ENCODE data around the gene NUP205.

The NUP205 gene

GRCh38 chr7:135673360-135673706 is 115.6 kb downstream of the NUP205 start:
- no peak for DNase-seq (ENCODE audit: low spot score)
- no peak overlapping the region for H3K4me3 ChIP-seq
- TF ChIP-seq CTCF (IDR thresholded peaks at IDR 0.05): no peak
- no peak overlapping the region for H3K27ac ChIP-seq

DNA sequence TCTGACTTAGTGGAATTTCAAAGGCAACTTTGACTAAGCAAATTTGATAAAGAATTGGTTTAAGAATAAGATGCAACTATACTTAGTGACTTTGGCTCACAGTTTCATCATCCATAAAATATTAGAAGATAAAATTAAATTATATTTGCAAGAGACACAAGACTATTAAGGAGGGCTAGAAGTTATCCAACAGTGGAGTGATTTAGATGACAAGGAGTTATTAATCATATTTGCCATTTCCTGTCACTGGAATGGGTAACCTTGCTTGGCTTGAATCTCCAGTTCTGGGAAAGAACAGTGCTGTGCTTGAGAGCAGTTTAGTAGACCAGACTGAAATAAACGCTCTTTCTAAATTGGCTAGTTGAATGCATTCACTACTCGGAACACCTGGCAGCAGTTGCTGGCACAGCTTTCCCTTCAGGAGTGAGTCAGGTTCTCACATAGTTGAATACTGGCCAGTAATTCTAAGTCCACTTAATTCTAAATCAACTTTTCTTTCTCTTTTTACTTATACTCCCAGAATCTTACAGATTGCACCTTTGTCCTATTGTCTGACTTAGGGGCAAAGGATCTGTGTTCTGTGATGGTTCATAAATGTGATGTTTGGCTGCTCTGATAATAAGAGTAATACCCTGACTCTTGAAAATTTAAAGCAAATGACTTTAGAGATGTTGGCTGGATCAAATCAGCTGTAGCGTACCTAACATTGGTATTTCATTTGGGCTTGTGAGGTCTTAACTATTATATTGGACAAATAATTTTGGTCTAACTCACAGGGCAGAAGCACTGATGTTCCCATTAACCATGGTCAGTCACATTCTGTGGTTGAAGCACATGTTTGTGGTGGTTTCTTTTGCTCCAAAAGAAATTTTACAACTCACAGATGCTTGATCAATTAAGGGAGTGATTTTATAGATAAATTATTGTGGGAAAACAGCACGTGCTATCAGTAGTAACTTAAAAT is 121.2 kb downstream of the NUP205 start:
- peak overlapping the region in 1 of 2 donors; percentile 9 for H3K27ac ChIP-seq
- no peak for TF ChIP-seq CTCF (IDR thresholded peaks at IDR 0.05)
- DNase-seq (ENCODE audit: low spot score): no peak
- H3K4me3 ChIP-seq: no peak overlapping the region

GRCh38 chr7:135681762-135682161 is 124.0 kb downstream of the NUP205 start:
- peak overlapping the region in 1 of 2 donors; percentile 55 for H3K27ac ChIP-seq
- no peak for TF ChIP-seq CTCF (IDR thresholded peaks at IDR 0.05)
- no peak overlapping the region for H3K4me3 ChIP-seq
- DNase-seq (ENCODE audit: low spot score): no peak

DNA sequence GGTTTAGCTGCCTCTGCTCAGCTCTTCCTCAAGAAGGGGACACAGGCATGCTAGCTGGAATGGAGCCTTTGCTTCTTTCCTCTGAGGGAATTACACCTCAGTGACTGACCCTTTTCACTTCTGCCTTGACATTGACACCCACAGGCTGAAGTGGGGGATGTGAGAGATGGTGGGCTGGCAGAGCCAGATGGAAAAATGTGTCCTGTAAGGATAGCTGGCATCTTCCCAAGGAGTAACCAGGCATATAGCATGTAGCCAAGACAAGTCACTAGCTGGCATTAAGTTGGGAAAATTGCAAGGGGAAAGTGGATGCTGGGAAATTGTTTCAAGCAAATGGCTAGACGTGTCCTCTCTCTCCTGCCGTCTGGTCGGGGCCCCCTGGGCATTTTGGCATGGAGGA is 124.5 kb downstream of the NUP205 start:
- DNase-seq (ENCODE audit: low spot score): no peak
- Histone ChIP-seq H3K27ac (peak overlapping the region in 1 of 2 donors; percentile 55), H3K4me3 (no peak overlapping the region)
- TF ChIP-seq CTCF (IDR thresholded peaks at IDR 0.05): no peak

GRCh38 chr7:135683609-135684008 is 125.9 kb downstream of the NUP205 start:
- no peak for TF ChIP-seq CTCF (IDR thresholded peaks at IDR 0.05)
- no peak overlapping the region for H3K4me3 ChIP-seq
- DNase-seq (ENCODE audit: low spot score): no peak
- H3K27ac ChIP-seq: no peak overlapping the region

DNA sequence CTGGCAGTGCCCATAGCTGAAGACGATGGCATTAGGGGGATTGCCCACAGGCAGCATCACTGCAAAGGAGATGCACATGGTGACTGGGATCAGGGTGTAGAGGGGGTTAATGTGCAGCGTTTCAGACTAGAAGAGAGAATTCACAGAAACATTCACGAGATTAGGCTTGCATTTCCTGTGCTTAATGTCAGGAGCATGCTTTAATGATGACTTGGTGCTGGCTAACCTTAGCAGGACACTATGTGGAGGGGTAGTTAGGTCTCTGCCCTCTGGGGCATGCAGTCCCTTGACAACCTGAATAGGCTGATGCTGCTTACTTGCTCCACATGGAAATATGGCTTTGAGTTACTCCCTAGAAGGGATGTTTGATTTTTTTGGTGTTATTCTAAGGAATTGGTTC is 126.4 kb downstream of the NUP205 start:
- H3K27ac ChIP-seq: no peak overlapping the region
- no peak for TF ChIP-seq CTCF (IDR thresholded peaks at IDR 0.05)
- DNase-seq (ENCODE audit: low spot score): no peak
- H3K4me3 ChIP-seq: no peak overlapping the region

- TF ChIP-seq CTCF (IDR thresholded peaks at IDR 0.05): no peak
- Histone ChIP-seq H3K27ac (no peak overlapping the region), H3K4me3 (no peak overlapping the region)
- DNase-seq (ENCODE audit: low spot score): no peak
Observed at GRCh38 chr7:135684699-135685098, 127.0 kb downstream of the NUP205 start.

Data from coronary artery (tissue), 2 donors.